AG10803 (cell line): ENCODE results near the gene WDR35.

Experiments
- DNase-seq: peaks from one replicate; pipeline ENCODE4 v3.0.0; 2010; ENCODE audit warnings: low read depth
- H3K4me3 ChIP-seq: 2 replicates; pipeline ENCODE4 v1.5.1; 2011; ENCODE audit warnings: mild to moderate bottlenecking, low read length, control low read depth
- CTCF ChIP-seq: conservative IDR thresholded peaks from 2 replicates; pipeline ENCODE4 v1.5.1; 2011; ENCODE audit warnings: mild to moderate bottlenecking, low read length, control low read depth, inconsistent platforms

Gene WDR35

GRCh38 chr2:20027705-20028434, 38.0 kb upstream of the WDR35 start:
- TF ChIP-seq CTCF: no peak
- H3K4me3 ChIP-seq: no peak overlapping the region
- DNase-seq: peak; percentile 13

- DNase-seq: peak; percentile 29
- no peak overlapping the region for H3K4me3 ChIP-seq
- TF ChIP-seq CTCF: no peak
These were observed 37.4 kb upstream of the WDR35 start for GRCh38 chr2:20027260-20027677.

- TF ChIP-seq CTCF: no peak
- no peak overlapping the region for H3K4me3 ChIP-seq
- peak; percentile 33 for DNase-seq
These were observed 35.3 kb upstream of the WDR35 start for GRCh38 chr2:20025065-20025786.

GRCh38 chr2:20023688-20024087, 33.8 kb upstream of the WDR35 start:
- no peak for TF ChIP-seq CTCF
- DNase-seq: no peak
- H3K4me3 ChIP-seq: no peak overlapping the region

- DNase-seq: no peak
- no peak overlapping the region for H3K4me3 ChIP-seq
- TF ChIP-seq CTCF: no peak
These were observed 31.6 kb upstream of the WDR35 start for GRCh38 chr2:20021405-20022009.

- no peak overlapping the region for H3K4me3 ChIP-seq
- TF ChIP-seq CTCF: no peak
- no peak for DNase-seq
These were observed 29.8 kb upstream of the WDR35 start for GRCh38 chr2:20019747-20020146.
